CD4-positive, CD25-positive, alpha-beta regulatory T cell (primary cell): ENCODE data around the gene SEL1L2. TPM values are rescaled to one million over a fixed set of nuclear protein-coding genes. Genes with fewer than 3 reads are reported as not detected.
A peak's percentile ranks its signal among the peaks of the same experiment; 100 is the strongest.

Source experiments
- ATAC-seq, 2 donors: fragments of 150-1000 bp; cut with Tn5 transposase; one replicate each; pipeline ENCODE4 v1.10.0; 2021; ENCODE audit warnings: low read depth in 2 of 2, moderate number of reproducible peaks in 2 of 2, moderate library complexity in 1 of 2
- DNase-seq, 3 donors: peaks; one replicate each; pipeline versions ENCODE4 v3.0.0 to v3.0.0-alpha.2; 2012 to 2022; ENCODE audit warnings: mixed read lengths in 1 of 3
- H3K27ac ChIP-seq: one replicate; pipeline ENCODE4 v1.7.0; 2013; ENCODE audit warnings: mild to moderate bottlenecking, low read length; ENCODE audit not compliant: insufficient read depth, poor library complexity, severe bottlenecking
- H3K27me3 ChIP-seq: one replicate; pipeline ENCODE4 v1.7.0; 2013; ENCODE audit warnings: low read length; ENCODE audit not compliant: control insufficient read depth, insufficient read depth
- H3K36me3 ChIP-seq: one replicate; pipeline ENCODE4 v1.7.0; 2013; ENCODE audit warnings: mild to moderate bottlenecking, low read length, moderate library complexity; ENCODE audit not compliant: control insufficient read depth, insufficient read depth
- H3K4me1 ChIP-seq: 2 replicates; pipeline ENCODE4 v1.7.0; 2013; ENCODE audit warnings: mild to moderate bottlenecking, low read length; ENCODE audit not compliant: insufficient read depth, control insufficient read depth, poor library complexity, severe bottlenecking
- H3K4me3 ChIP-seq: one replicate; pipeline ENCODE4 v1.7.0; 2013; ENCODE audit warnings: low read depth, mild to moderate bottlenecking, low read length, moderate library complexity
- H3K9me3 ChIP-seq, 2 experiments: 1 replicate in 1 of 2; 2 replicates in 1 of 2; pipeline ENCODE4 v1.7.0; 2013; ENCODE audit warnings: low read length in 2 of 2, mild to moderate bottlenecking in 1 of 2, moderate library complexity in 1 of 2; ENCODE audit not compliant: control insufficient read depth in 2 of 2
- H3K27ac Mint-ChIP-seq, 3 donors: one replicate each; pipeline ENCODE4 v1.8.0; 2020 to 2022; ENCODE audit warnings: mild to moderate bottlenecking in 3 of 3, mixed read lengths in 3 of 3, moderate library complexity in 2 of 3
- H3K27me3 Mint-ChIP-seq: one replicate; pipeline ENCODE4 v1.8.0; 2022; ENCODE audit warnings: mild to moderate bottlenecking, mixed read lengths
- H3K36me3 Mint-ChIP-seq: one replicate; pipeline ENCODE4 v1.8.0; 2020; ENCODE audit warnings: mixed read lengths
- H3K4me1 Mint-ChIP-seq, 4 donors: one replicate each; pipeline ENCODE4 v1.8.0; 2020 to 2022; ENCODE audit warnings: mixed read lengths in 4 of 4, mild to moderate bottlenecking in 1 of 4
- H3K4me3 Mint-ChIP-seq, 4 donors: one replicate each; pipeline ENCODE4 v1.8.0; 2020 to 2022; ENCODE audit warnings: mild to moderate bottlenecking in 4 of 4, mixed read lengths in 4 of 4, moderate library complexity in 3 of 4
- H3K9me3 Mint-ChIP-seq, 7 donors: one replicate each; pipeline ENCODE4 v1.8.0; 2020 to 2022; ENCODE audit warnings: mixed read lengths in 7 of 7, mild to moderate bottlenecking in 3 of 7, moderate library complexity in 2 of 7
- polyA plus RNA-seq, 4 donors: library from polyadenylated mRNA; unstranded; fragments of 300-500 nt; fragmentation: Illumina TruSeq; gene quantifications; one replicate each; pipeline ENCODE4 v1.2.3, GENCODE V29; 2021
- total RNA-seq: library from RNA; stranded (reverse); gene quantifications from one replicate; pipeline ENCODE4 v1.2.3, GENCODE V29; 2022

SEL1L2 gene
- total and polyA plus RNA-seq, 5 donors from 2014 or later = not detected

- Histone ChIP-seq H3K27ac (no peak overlapping the region), H3K36me3 (no peaks in the 10 kb centered on the region), H3K4me1 (no peaks in the 10 kb centered on the region), H3K27me3 (no peaks in the 10 kb centered on the region), H3K4me3 (no peak overlapping the region), H3K9me3 (no peaks in the 10 kb centered on the region)
- no peaks in the 10 kb centered on the region for H3K36me3 Mint-ChIP-seq
- H3K9me3 Mint-ChIP-seq = peaks cover 0 to 1% (median 0%) of the 10 kb centered on the region in 7 donors
- H3K4me3 Mint-ChIP-seq = no peak overlapping the region
- H3K4me1 Mint-ChIP-seq = no peaks in the 10 kb centered on the region
- DNase-seq = no peak
- H3K27ac Mint-ChIP-seq = no peak overlapping the region
- ATAC-seq = no peak
- H3K27me3 Mint-ChIP-seq = peaks cover 9% of the 10 kb centered on the region
Measured at GRCh38 chr20:13825465-13825864, 164.9 kb downstream of the SEL1L2 start.

GRCh38 chr20:13824459-13824858 lies 166.0 kb downstream of the SEL1L2 start:
- H3K4me1 ChIP-seq = no peaks in the 10 kb centered on the region
- H3K4me1 Mint-ChIP-seq = peaks cover 0 to 6% (median 0%) of the 10 kb centered on the region in 4 donors
- DNase-seq (no peak), ATAC-seq (no peak)
- H3K4me3 ChIP-seq = no peak overlapping the region
- H3K36me3 Mint-ChIP-seq = no peaks in the 10 kb centered on the region
- no peaks in the 10 kb centered on the region for H3K9me3 ChIP-seq
- H3K27ac Mint-ChIP-seq = peak overlapping the region in 1 of 3 donors; percentile 4
- no peak overlapping the region for H3K27ac ChIP-seq
- H3K27me3 ChIP-seq = no peaks in the 10 kb centered on the region
- no peak overlapping the region for H3K4me3 Mint-ChIP-seq
- peaks cover 7% of the 10 kb centered on the region for H3K27me3 Mint-ChIP-seq
- H3K9me3 Mint-ChIP-seq = peaks cover 0 to under 1% (median 0%) of the 10 kb centered on the region in 7 donors
- H3K36me3 ChIP-seq = no peaks in the 10 kb centered on the region

- no peak overlapping the region for H3K27ac Mint-ChIP-seq
- peaks cover 4% of the 10 kb centered on the region for H3K27me3 Mint-ChIP-seq
- peaks cover 0 to 6% (median 2%) of the 10 kb centered on the region in 4 donors for H3K4me1 Mint-ChIP-seq
- no peaks in the 10 kb centered on the region for H3K4me1 ChIP-seq
- H3K4me3 ChIP-seq = no peak overlapping the region
- H3K9me3 ChIP-seq = no peaks in the 10 kb centered on the region
- no peak overlapping the region for H3K27ac ChIP-seq
- DNase-seq = no peak
- no peaks in the 10 kb centered on the region for H3K27me3 ChIP-seq
- no peak overlapping the region for H3K4me3 Mint-ChIP-seq
- peaks cover 11% of the 10 kb centered on the region for H3K36me3 ChIP-seq
- H3K9me3 Mint-ChIP-seq = no peaks in the 10 kb centered on the region
- ATAC-seq = no peak
- H3K36me3 Mint-ChIP-seq = peaks cover 7% of the 10 kb centered on the region
Measured at GRCh38 chr20:13822459-13822858, 168.0 kb downstream of the SEL1L2 start.

GRCh38 chr20:13821876-13822275 lies 168.5 kb downstream of the SEL1L2 start:
- peaks cover 0 to 7% (median 3%) of the 10 kb centered on the region in 4 donors for H3K4me1 Mint-ChIP-seq
- H3K27me3 ChIP-seq = no peaks in the 10 kb centered on the region
- H3K36me3 Mint-ChIP-seq = peaks cover 9% of the 10 kb centered on the region
- no peak overlapping the region for H3K4me3 ChIP-seq
- DNase-seq (no peak), ATAC-seq (no peak)
- no peak overlapping the region for H3K27ac ChIP-seq
- H3K4me3 Mint-ChIP-seq = no peak overlapping the region
- no peaks in the 10 kb centered on the region for H3K4me1 ChIP-seq
- no peak overlapping the region for H3K27ac Mint-ChIP-seq
- H3K9me3 ChIP-seq = no peaks in the 10 kb centered on the region
- peaks cover 17% of the 10 kb centered on the region for H3K36me3 ChIP-seq
- peaks cover 4% of the 10 kb centered on the region for H3K27me3 Mint-ChIP-seq
- H3K9me3 Mint-ChIP-seq = no peaks in the 10 kb centered on the region

- H3K27me3 ChIP-seq = no peaks in the 10 kb centered on the region
- no peaks in the 10 kb centered on the region for H3K4me1 ChIP-seq
- peaks cover 19% of the 10 kb centered on the region for H3K36me3 Mint-ChIP-seq
- no peaks in the 10 kb centered on the region for H3K9me3 Mint-ChIP-seq
- peaks cover 0 to 7% (median 6%) of the 10 kb centered on the region in 4 donors for H3K4me1 Mint-ChIP-seq
- H3K27me3 Mint-ChIP-seq = no peaks in the 10 kb centered on the region
- ATAC-seq (peak; percentile 67 to 71), DNase-seq (peak in 2 of 3 donors; percentile 26 to 71)
- H3K9me3 ChIP-seq = no peaks in the 10 kb centered on the region
- H3K36me3 ChIP-seq = peaks cover 31% of the 10 kb centered on the region
- H3K27ac Mint-ChIP-seq = peak overlapping the region in 1 of 3 donors; percentile 9
- H3K4me3 Mint-ChIP-seq = no peak overlapping the region
- no peak overlapping the region for H3K4me3 ChIP-seq
- H3K27ac ChIP-seq = no peak overlapping the region
Measured at GRCh38 chr20:13819885-13820645, 170.3 kb downstream of the SEL1L2 start.

GRCh38 chr20:13817342-13817741 lies 173.1 kb downstream of the SEL1L2 start:
- peak overlapping the region in 1 of 4 donors; percentile 21 for H3K4me3 Mint-ChIP-seq
- no peaks in the 10 kb centered on the region for H3K27me3 ChIP-seq
- no peaks in the 10 kb centered on the region for H3K4me1 ChIP-seq
- ATAC-seq (no peak), DNase-seq (no peak)
- no peaks in the 10 kb centered on the region for H3K9me3 ChIP-seq
- H3K36me3 ChIP-seq = peaks cover 55% of the 10 kb centered on the region
- no peak overlapping the region for H3K4me3 ChIP-seq
- no peaks in the 10 kb centered on the region for H3K27me3 Mint-ChIP-seq
- H3K27ac Mint-ChIP-seq = peak overlapping the region in 2 of 3 donors; percentile 44 to 90
- H3K4me1 Mint-ChIP-seq = peaks cover 0 to 8% (median 7%) of the 10 kb centered on the region in 4 donors
- H3K27ac ChIP-seq = no peak overlapping the region
- H3K36me3 Mint-ChIP-seq = peaks cover 35% of the 10 kb centered on the region
- H3K9me3 Mint-ChIP-seq = no peaks in the 10 kb centered on the region

- H3K27me3 ChIP-seq = no peaks in the 10 kb centered on the region
- no peak overlapping the region for H3K4me3 ChIP-seq
- Mint-ChIP-seq H3K27ac (peak overlapping the region; percentile 5 to 27 (median 11)), H3K4me1 (peaks cover 0 to 8% (median 7%) of the 10 kb centered on the region in 4 donors), H3K27me3 (no peaks in the 10 kb centered on the region), H3K9me3 (no peaks in the 10 kb centered on the region), H3K4me3 (no peak overlapping the region), H3K36me3 (peaks cover 40% of the 10 kb centered on the region)
- H3K4me1 ChIP-seq = no peaks in the 10 kb centered on the region
- DNase-seq (no peak), ATAC-seq (no peak)
- H3K36me3 ChIP-seq = peaks cover 61% of the 10 kb centered on the region
- no peaks in the 10 kb centered on the region for H3K9me3 ChIP-seq
- no peak overlapping the region for H3K27ac ChIP-seq
Measured at GRCh38 chr20:13816757-13817156, 173.7 kb downstream of the SEL1L2 start.

GRCh38 chr20:13814672-13815071 lies 175.7 kb downstream of the SEL1L2 start:
- DNase-seq (no peak), ATAC-seq (no peak)
- Mint-ChIP-seq H3K27me3 (no peaks in the 10 kb centered on the region), H3K4me3 (no peak overlapping the region), H3K9me3 (no peaks in the 10 kb centered on the region), H3K27ac (peak overlapping the region in 1 of 3 donors; percentile 12), H3K36me3 (peaks cover 40% of the 10 kb centered on the region), H3K4me1 (peaks cover 0 to 8% (median 4%) of the 10 kb centered on the region in 4 donors)
- H3K36me3 ChIP-seq = peaks cover 82% of the 10 kb centered on the region
- H3K27me3 ChIP-seq = no peaks in the 10 kb centered on the region
- no peak overlapping the region for H3K4me3 ChIP-seq
- no peaks in the 10 kb centered on the region for H3K9me3 ChIP-seq
- no peak overlapping the region for H3K27ac ChIP-seq
- no peaks in the 10 kb centered on the region for H3K4me1 ChIP-seq
